Tracheal epithelial cell (primary cell): ENCODE measurements around the gene TBC1D32. TPM values are rescaled to one million over a fixed set of nuclear protein-coding genes. Genes with fewer than 3 reads are reported as not detected.

ENCODE experiments used
- total RNA-seq: library from RNA; depleted of rRNA; stranded (reverse); fragments of >200 nt; gene quantifications from 2 replicates; pipeline ENCODE4 v1.2.1, GENCODE V29; 2014

The TBC1D32 gene, protein sequence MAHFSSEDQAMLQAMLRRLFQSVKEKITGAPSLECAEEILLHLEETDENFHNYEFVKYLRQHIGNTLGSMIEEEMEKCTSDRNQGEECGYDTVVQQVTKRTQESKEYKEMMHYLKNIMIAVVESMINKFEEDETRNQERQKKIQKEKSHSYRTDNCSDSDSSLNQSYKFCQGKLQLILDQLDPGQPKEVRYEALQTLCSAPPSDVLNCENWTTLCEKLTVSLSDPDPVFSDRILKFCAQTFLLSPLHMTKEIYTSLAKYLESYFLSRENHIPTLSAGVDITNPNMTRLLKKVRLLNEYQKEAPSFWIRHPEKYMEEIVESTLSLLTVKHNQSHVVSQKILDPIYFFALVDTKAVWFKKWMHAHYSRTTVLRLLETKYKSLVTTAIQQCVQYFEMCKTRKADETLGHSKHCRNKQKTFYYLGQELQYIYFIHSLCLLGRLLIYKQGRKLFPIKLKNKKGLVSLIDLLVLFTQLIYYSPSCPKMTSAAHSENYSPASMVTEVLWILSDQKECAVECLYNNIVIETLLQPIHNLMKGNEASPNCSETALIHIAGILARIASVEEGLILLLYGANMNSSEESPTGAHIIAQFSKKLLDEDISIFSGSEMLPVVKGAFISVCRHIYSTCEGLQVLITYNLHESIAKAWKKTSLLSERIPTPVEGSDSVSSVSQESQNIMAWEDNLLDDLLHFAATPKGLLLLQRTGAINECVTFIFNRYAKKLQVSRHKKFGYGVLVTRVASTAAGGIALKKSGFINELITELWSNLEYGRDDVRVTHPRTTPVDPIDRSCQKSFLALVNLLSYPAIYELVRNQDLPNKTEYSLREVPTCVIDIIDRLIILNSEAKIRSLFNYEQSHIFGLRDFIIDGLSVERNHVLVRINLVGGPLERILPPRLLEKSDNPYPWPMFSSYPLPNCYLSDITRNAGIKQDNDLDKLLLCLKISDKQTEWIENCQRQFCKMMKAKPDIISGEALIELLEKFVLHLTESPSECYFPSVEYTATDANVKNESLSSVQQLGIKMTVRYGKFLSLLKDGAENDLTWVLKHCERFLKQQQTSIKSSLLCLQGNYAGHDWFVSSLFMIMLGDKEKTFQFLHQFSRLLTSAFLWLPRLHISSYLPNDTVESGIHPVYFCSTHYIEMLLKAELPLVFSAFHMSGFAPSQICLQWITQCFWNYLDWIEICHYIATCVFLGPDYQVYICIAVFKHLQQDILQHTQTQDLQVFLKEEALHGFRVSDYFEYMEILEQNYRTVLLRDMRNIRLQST
- 7.5 and 8.3 TPM in 2 replicates for total RNA-seq

GRCh38 chr6:121334299-121335086 lies at the start of gene TBC1D32:
TBC1D32 (minus strand) TSS chr6:121334480; CDS start chr6:121334430, 50 bp downstream.

Other genes starting within 250 kb of the TBC1D32 start
- gene GJA1, start 101.2 kb upstream of the TBC1D32 start, total RNA-seq: 123 and 152 TPM in 2 replicates